HG02981 (cell line): ENCODE measurements around the gene NR0B2.
"Not testable (repeated sequence)": the region's sequence is repeated elsewhere in the genome, so short reads cannot be mapped to it uniquely, and the experiment has no call there.

ENCODE experiments used
- ATAC-seq: cut with Tn5 transposase; IDR thresholded peaks from one replicate; pipeline ENCODE4 v1.9.1; 2021; ENCODE audit warnings: mild to moderate bottlenecking, moderate library complexity; ENCODE audit not compliant: unreplicated experiment

The NR0B2 gene

GRCh38 chr1:26913754-26914619, at the start of gene NR0B2:
NR0B2 (minus strand) TSS chr1:26913975; CDS start chr1:26913940, 35 bp downstream.
- no peak for ATAC-seq

- no peak for ATAC-seq
Measured at GRCh38 chr1:26961826-26962225, 48.1 kb upstream of the NR0B2 start.

- ATAC-seq = no peak
Measured at GRCh38 chr1:26960625-26960966, 46.8 kb upstream of the NR0B2 start.

- no peak for ATAC-seq
Measured at GRCh38 chr1:26959722-26960624, 46.2 kb upstream of the NR0B2 start, which contains the start of gene KDF1. KDF1 (minus strand) TSS chr1:26960468; CDS start chr1:26952380, 8,088 bp downstream.

- ATAC-seq = no peak
Measured at GRCh38 chr1:26959270-26959669, 45.5 kb upstream of the NR0B2 start.

- ATAC-seq = no peak
Measured at GRCh38 chr1:26957306-26957705, 43.5 kb upstream of the NR0B2 start.

- no peak for ATAC-seq
Measured at GRCh38 chr1:26956321-26956720, 42.5 kb upstream of the NR0B2 start.

- no peak for ATAC-seq
Measured at GRCh38 chr1:26953374-26953773, 39.6 kb upstream of the NR0B2 start.

GRCh38 chr1:26951821-26952497, 38.2 kb upstream of the NR0B2 start:
- ATAC-seq = no peak

GRCh38 chr1:26951216-26951615, 37.4 kb upstream of the NR0B2 start:
- ATAC-seq = no peak

- no peak for ATAC-seq
Measured at GRCh38 chr1:26950602-26951001, 36.8 kb upstream of the NR0B2 start.

- no peak for ATAC-seq
Measured at GRCh38 chr1:26949926-26950319, 36.1 kb upstream of the NR0B2 start.

- no peak for ATAC-seq
Measured at GRCh38 chr1:26949266-26949925, 35.6 kb upstream of the NR0B2 start.

- not testable (repeated sequence) for ATAC-seq
Measured at GRCh38 chr1:26948725-26949057, 34.9 kb upstream of the NR0B2 start.

- ATAC-seq = no peak
Measured at GRCh38 chr1:26946270-26946669, 32.5 kb upstream of the NR0B2 start.

GRCh38 chr1:26945728-26946127, 32.0 kb upstream of the NR0B2 start:
- no peak for ATAC-seq

- ATAC-seq = no peak
Measured at GRCh38 chr1:26945138-26945537, 31.4 kb upstream of the NR0B2 start.

- ATAC-seq = no peak
Measured at GRCh38 chr1:26942656-26943055, 28.9 kb upstream of the NR0B2 start.

GRCh38 chr1:26941311-26941710, 27.5 kb upstream of the NR0B2 start:
- no peak for ATAC-seq

- no peak for ATAC-seq
Measured at GRCh38 chr1:26938659-26939025, 24.9 kb upstream of the NR0B2 start.
